GM19372 (cell line): ENCODE measurements around the gene ATP8A2.

Source experiments
- ATAC-seq: cut with Tn5 transposase; IDR thresholded peaks from one replicate; pipeline ENCODE4 v1.9.1; 2021; ENCODE audit warnings: mild to moderate bottlenecking, low read depth, moderate library complexity; ENCODE audit not compliant: unreplicated experiment

The ATP8A2 gene

GRCh38 chr13:25977216-25977615 is 605.4 kb downstream of the ATP8A2 start:
- ATAC-seq = no peak

GRCh38 chr13:25977671-25978070 is 605.9 kb downstream of the ATP8A2 start:
- no peak for ATAC-seq

GRCh38 chr13:25978961-25979360 is 607.2 kb downstream of the ATP8A2 start:
- ATAC-seq = no peak

GRCh38 chr13:25979371-25979770 is 607.6 kb downstream of the ATP8A2 start:
- no peak for ATAC-seq

- no peak for ATAC-seq
Measured at GRCh38 chr13:25980255-25980654, 608.5 kb downstream of the ATP8A2 start.

- no peak for ATAC-seq
Measured at GRCh38 chr13:25981060-25981459, 609.3 kb downstream of the ATP8A2 start.

GRCh38 chr13:25982907-25983306 is 611.1 kb downstream of the ATP8A2 start:
- no peak for ATAC-seq

GRCh38 chr13:25987987-25988386 is 616.2 kb downstream of the ATP8A2 start:
- ATAC-seq = no peak

- no peak for ATAC-seq
Measured at GRCh38 chr13:25988661-25989060, 616.9 kb downstream of the ATP8A2 start.

- no peak for ATAC-seq
Measured at GRCh38 chr13:25990801-25991200, 619.0 kb downstream of the ATP8A2 start.

- ATAC-seq = no peak
Measured at GRCh38 chr13:25992076-25992475, 620.3 kb downstream of the ATP8A2 start.

GRCh38 chr13:26007261-26008125 is 635.7 kb downstream of the ATP8A2 start:
- ATAC-seq = no peak

GRCh38 chr13:26010487-26011207 is 638.9 kb downstream of the ATP8A2 start:
- ATAC-seq = no peak

GRCh38 chr13:26011208-26011573 is 639.4 kb downstream of the ATP8A2 start:
- no peak for ATAC-seq

- ATAC-seq = no peak
Measured at GRCh38 chr13:26011996-26012821, 640.4 kb downstream of the ATP8A2 start.

- no peak for ATAC-seq
Measured at GRCh38 chr13:26012995-26013394, 641.2 kb downstream of the ATP8A2 start.

GRCh38 chr13:26015271-26016125 is 643.7 kb downstream of the ATP8A2 start:
- ATAC-seq = no peak

GRCh38 chr13:26016189-26016588 is 644.4 kb downstream of the ATP8A2 start:
- no peak for ATAC-seq

GRCh38 chr13:26017196-26017921 is 645.6 kb downstream of the ATP8A2 start:
- ATAC-seq = no peak
